Colonic mucosa (tissue), 4 donors: Measurements from ENCODE around the gene GLI1. TPM values are rescaled to one million over a fixed set of nuclear protein-coding genes. Genes with fewer than 3 reads are reported as not detected.
"Not testable (repeated sequence)": the region's sequence is repeated elsewhere in the genome, so short reads cannot be mapped to it uniquely, and the experiment has no call there.

ENCODE experiments used
- DNase-seq: peaks from one replicate; pipeline ENCODE4 v3.0.0-alpha.2; 2020
- H3K27ac ChIP-seq: fragments of 200-600 bp; one replicate; pipeline ENCODE4 v1.8.0; 2021
- H3K27me3 ChIP-seq: fragments of 200-600 bp; one replicate; pipeline ENCODE4 v1.8.0; 2021
- H3K36me3 ChIP-seq: fragments of 200-600 bp; one replicate; pipeline ENCODE4 v1.8.0; 2021
- H3K4me1 ChIP-seq: fragments of 200-600 bp; one replicate; pipeline ENCODE4 v1.8.0; 2021; ENCODE audit warnings: mild to moderate bottlenecking
- H3K4me3 ChIP-seq: fragments of 200-600 bp; one replicate; pipeline ENCODE4 v1.8.0; 2021
- H3K9ac ChIP-seq, 2 donors: one replicate each; pipeline ENCODE4 v1.7.0; 2013; ENCODE audit warnings: control low read depth in 2 of 2, low read depth in 2 of 2, low read length in 2 of 2
- H3K9me3 ChIP-seq: fragments of 200-600 bp; one replicate; pipeline ENCODE4 v1.8.0; 2021
- intact Hi-C: fragments of 100-400 bp; cut with DNase I; formaldehyde crosslinking; loops from one replicate; pipeline ENCODE4 v1.14.1; 2022
- total RNA-seq, 2 donors: library from RNA; stranded (reverse); fragmentation: NEBNext Ultra II Directional in 1 of 2; extraction: Animal tissue kit (Norgen Biotek cat#: 25700) in 1 of 2; gene quantifications; one replicate each; pipeline ENCODE4 v1.2.1, GENCODE V29; 2021
- TF ChIP-seq, protein P1 (sequence below): fragments of 200-600 bp; IDR thresholded peaks from one replicate; pipeline ENCODE4 v1.8.0; 2022; ENCODE audit warnings: antibody characterized with exemption, mild to moderate bottlenecking
- donor health status: healthy.
- donor health status: DM: no; HTN: no; CAD: no.
- donor health status: DM: no; HTN: no; CAD: no.

The GLI1 gene
- total RNA-seq, 2 donors from 2014 or later, result 1.4 to 2.0 TPM

DNA sequence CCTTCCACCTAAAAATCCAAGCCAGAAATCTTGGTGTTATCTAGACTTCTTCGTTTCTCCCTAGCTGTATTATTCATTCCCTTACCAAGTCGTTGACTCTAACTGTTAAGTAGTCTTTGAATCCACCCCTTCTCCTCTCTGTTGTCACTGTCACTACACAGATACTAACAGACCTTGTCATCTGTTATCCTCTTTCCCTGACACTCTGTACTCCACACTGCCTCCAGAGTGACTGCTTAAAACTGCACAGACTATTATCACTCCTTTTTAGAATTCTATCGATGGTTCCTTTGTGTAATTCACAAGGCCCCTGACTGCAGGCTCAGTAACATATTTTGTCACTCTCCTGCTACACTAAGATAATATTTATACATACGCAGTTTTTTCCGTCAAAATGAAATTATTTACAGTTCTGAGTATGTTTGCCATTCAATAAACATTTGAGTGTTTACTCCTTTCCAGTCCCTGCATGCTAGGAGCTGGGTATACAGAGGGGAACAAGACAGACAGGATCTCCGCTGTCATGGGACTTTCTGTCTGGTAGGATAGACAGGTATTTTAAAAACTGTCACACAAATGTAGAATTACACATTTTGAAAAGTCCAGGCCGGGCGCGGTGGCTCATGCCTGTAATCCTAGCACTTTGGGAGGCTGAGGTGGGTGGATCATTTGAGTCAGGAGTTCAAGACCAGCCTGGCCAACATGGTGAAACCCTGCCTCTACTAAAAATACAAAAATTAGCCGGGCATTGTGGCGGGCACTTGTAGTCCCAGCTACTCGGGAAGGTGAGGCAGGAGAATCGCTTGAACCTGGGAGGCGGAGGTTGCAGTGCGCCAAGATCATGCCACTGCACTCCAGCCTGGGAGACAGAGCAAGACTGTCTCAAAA, 32.1 kb downstream of the GLI1 start:
- TF ChIP-seq, protein P1, sequence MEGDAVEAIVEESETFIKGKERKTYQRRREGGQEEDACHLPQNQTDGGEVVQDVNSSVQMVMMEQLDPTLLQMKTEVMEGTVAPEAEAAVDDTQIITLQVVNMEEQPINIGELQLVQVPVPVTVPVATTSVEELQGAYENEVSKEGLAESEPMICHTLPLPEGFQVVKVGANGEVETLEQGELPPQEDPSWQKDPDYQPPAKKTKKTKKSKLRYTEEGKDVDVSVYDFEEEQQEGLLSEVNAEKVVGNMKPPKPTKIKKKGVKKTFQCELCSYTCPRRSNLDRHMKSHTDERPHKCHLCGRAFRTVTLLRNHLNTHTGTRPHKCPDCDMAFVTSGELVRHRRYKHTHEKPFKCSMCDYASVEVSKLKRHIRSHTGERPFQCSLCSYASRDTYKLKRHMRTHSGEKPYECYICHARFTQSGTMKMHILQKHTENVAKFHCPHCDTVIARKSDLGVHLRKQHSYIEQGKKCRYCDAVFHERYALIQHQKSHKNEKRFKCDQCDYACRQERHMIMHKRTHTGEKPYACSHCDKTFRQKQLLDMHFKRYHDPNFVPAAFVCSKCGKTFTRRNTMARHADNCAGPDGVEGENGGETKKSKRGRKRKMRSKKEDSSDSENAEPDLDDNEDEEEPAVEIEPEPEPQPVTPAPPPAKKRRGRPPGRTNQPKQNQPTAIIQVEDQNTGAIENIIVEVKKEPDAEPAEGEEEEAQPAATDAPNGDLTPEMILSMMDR, result no peak
- H3K36me3 ChIP-seq, result peaks cover 9% of the 10 kb centered on the region
- peaks cover 8% of the 10 kb centered on the region for H3K4me1 ChIP-seq
- no peak overlapping the region for H3K27ac ChIP-seq
- no peak overlapping the region for H3K4me3 ChIP-seq
- intact Hi-C loops, result no loop called here
- no peak overlapping the region for H3K9ac ChIP-seq
- no peaks in the 10 kb centered on the region for H3K27me3 ChIP-seq
- H3K9me3 ChIP-seq, result no peaks in the 10 kb centered on the region
- DNase-seq, result no peak

- DNase-seq, intact Hi-C loops, H3K27me3 ChIP-seq, H3K27ac ChIP-seq, H3K4me3 ChIP-seq, H3K9me3 ChIP-seq, H3K4me1 ChIP-seq, H3K9ac ChIP-seq, H3K36me3 ChIP-seq: not testable (repeated sequence)
Observed at GRCh38 chr12:57495051-57495701, 35.6 kb downstream of the GLI1 start.

GRCh38 chr12:57496822-57497221, 37.2 kb downstream of the GLI1 start:
- Histone ChIP-seq H3K9me3 (no peaks in the 10 kb centered on the region), H3K27me3 (no peaks in the 10 kb centered on the region), H3K9ac (no peak overlapping the region), H3K27ac (no peak overlapping the region), H3K36me3 (no peaks in the 10 kb centered on the region), H3K4me3 (no peak overlapping the region), H3K4me1 (no peaks in the 10 kb centered on the region)
- intact Hi-C loops, result no loop called here
- DNase-seq, result no peak
- TF ChIP-seq, protein P1, result no peak

GRCh38 chr12:57497223-57498131, 37.9 kb downstream of the GLI1 start:
- H3K27me3 ChIP-seq, result no peaks in the 10 kb centered on the region
- no peak overlapping the region for H3K9ac ChIP-seq
- H3K36me3 ChIP-seq, result no peaks in the 10 kb centered on the region
- DNase-seq, result no peak
- no peaks in the 10 kb centered on the region for H3K4me1 ChIP-seq
- no peak overlapping the region for H3K4me3 ChIP-seq
- TF ChIP-seq, protein P1, result no peak
- no peaks in the 10 kb centered on the region for H3K9me3 ChIP-seq
- H3K27ac ChIP-seq, result no peak overlapping the region
- intact Hi-C loops, result no loop called here

DNA sequence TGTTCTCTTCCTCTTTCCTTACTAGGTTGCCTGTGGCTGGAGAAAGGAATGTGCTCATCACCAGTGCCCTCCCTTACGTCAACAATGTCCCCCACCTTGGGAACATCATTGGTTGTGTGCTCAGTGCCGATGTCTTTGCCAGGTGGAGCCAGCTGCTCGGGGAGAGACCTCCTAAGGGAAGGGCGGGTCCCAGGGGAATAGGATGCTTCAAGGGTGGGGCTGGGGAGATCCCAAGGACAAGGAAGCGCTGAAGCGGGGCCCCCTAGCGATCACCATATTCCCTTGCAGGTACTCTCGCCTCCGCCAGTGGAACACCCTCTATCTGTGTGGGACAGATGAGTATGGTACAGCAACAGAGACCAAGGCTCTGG, 38.5 kb downstream of the GLI1 start:
- no peak overlapping the region for H3K9ac ChIP-seq
- H3K36me3 ChIP-seq, result no peaks in the 10 kb centered on the region
- TF ChIP-seq, protein P1, result no peak

More for the DNA sequence above, 38.5 kb downstream of the GLI1 start:
- Histone ChIP-seq H3K27ac (no peak overlapping the region), H3K4me1 (no peaks in the 10 kb centered on the region), H3K27me3 (no peaks in the 10 kb centered on the region), H3K9me3 (no peaks in the 10 kb centered on the region), H3K4me3 (no peak overlapping the region)
- intact Hi-C loops, result no loop called here
- DNase-seq, result no peak
